Measurements from ENCODE around the gene GOLIM4.

GOLIM4 gene

DNA sequence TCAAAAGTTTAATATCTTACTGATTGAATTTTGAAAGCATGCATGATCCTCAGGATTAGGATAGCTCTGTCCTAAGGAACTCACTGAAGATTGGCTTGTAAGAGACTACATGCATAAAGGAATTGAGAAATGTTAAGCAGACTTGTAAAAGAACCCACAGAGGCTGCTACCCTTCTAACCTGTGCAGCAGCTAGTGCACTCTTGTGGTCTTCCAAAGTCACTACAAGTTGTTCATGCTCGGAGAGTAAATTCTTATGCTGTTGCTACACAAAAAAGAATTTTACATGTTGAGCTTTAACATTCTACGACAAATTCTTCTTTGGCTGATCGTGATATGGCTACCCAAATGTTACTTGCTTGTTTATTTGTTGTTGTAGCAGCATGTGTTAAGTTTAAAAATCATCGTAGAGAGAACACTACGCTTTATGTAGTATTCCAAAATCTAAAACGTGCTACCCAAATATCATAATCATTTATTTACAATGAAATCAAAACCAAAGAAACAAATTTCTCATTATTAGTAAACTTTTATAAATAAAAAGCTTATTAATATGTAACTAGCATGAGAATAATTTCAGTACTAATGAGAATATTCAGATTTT, 55.0 kb downstream of the GOLIM4 start:
- peaks cover 22% of the 10 kb centered on the region for H3K36me3 ChIP-seq (ENCODE audit: control insufficient read depth, insufficient read depth, low read length)
- no peak overlapping the region for H3K4me3 ChIP-seq (ENCODE audit: low read depth, low read length)
- no peaks in the 10 kb centered on the region for H3K9me3 ChIP-seq (ENCODE audit: control insufficient read depth, insufficient read depth, low read depth, low read length)
- H3K27ac ChIP-seq (ENCODE audit: low read depth, low read length): no peak overlapping the region
- H3K4me1 ChIP-seq (ENCODE audit: control insufficient read depth, insufficient read depth, low read length): no peaks in the 10 kb centered on the region
- no peaks in the 10 kb centered on the region for H3K27me3 ChIP-seq (ENCODE audit: control insufficient read depth, insufficient read depth, low read length)
- H3K9ac ChIP-seq (ENCODE audit: low read length): no peak overlapping the region

- H3K27ac ChIP-seq (ENCODE audit: low read depth, low read length): no peak overlapping the region
- peaks cover 24% of the 10 kb centered on the region for H3K36me3 ChIP-seq (ENCODE audit: control insufficient read depth, insufficient read depth, low read length)
- no peak overlapping the region for H3K9ac ChIP-seq (ENCODE audit: low read length)
- H3K4me1 ChIP-seq (ENCODE audit: control insufficient read depth, insufficient read depth, low read length): no peaks in the 10 kb centered on the region
- H3K27me3 ChIP-seq (ENCODE audit: control insufficient read depth, insufficient read depth, low read length): no peaks in the 10 kb centered on the region
- no peak overlapping the region for H3K4me3 ChIP-seq (ENCODE audit: low read depth, low read length)
- no peaks in the 10 kb centered on the region for H3K9me3 ChIP-seq (ENCODE audit: control insufficient read depth, insufficient read depth, low read depth, low read length)
These were observed 58.7 kb downstream of the GOLIM4 start for GRCh38 chr3:168037020-168037419.

DNA sequence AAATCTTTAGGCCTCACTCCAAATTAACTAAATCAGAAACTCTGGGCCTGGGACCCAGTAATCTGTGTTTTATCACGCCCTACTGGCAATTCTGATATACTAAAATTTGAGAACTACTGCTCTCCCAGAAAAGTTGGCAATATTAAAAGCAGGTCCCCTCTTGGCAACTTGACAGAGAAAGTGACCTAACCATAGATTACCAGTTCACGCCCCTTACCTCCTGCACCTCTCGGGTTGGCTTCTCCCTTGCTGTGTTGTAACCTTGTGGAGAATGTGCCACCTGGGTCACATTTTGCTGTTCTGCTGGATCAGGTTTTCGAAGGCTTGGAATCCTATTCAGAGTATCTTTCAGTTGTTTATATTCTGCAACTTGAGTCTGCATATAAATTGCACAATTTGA, 59.1 kb downstream of the GOLIM4 start:
- Histone ChIP-seq H3K9ac (ENCODE audit: low read length) (no peak overlapping the region), H3K36me3 (ENCODE audit: control insufficient read depth, insufficient read depth, low read length) (peaks cover 28% of the 10 kb centered on the region), H3K4me3 (ENCODE audit: low read depth, low read length) (no peak overlapping the region), H3K4me1 (ENCODE audit: control insufficient read depth, insufficient read depth, low read length) (no peaks in the 10 kb centered on the region), H3K27me3 (ENCODE audit: control insufficient read depth, insufficient read depth, low read length) (no peaks in the 10 kb centered on the region), H3K27ac (ENCODE audit: low read depth, low read length) (no peak overlapping the region), H3K9me3 (ENCODE audit: control insufficient read depth, insufficient read depth, low read depth, low read length) (no peaks in the 10 kb centered on the region)

GRCh38 chr3:168034152-168034928, 61.4 kb downstream of the GOLIM4 start:
- 0 out of 2 replicates have a peak, but pooled peaks cover 3% of the 10 kb centered on the region for H3K4me1 ChIP-seq (ENCODE audit: control insufficient read depth, insufficient read depth, low read length)
- no peak overlapping the region for H3K9ac ChIP-seq (ENCODE audit: low read length)
- H3K27me3 ChIP-seq (ENCODE audit: control insufficient read depth, insufficient read depth, low read length): no peaks in the 10 kb centered on the region
- H3K9me3 ChIP-seq (ENCODE audit: control insufficient read depth, insufficient read depth, low read depth, low read length): no peaks in the 10 kb centered on the region
- H3K4me3 ChIP-seq (ENCODE audit: low read depth, low read length): no peak overlapping the region
- H3K27ac ChIP-seq (ENCODE audit: low read depth, low read length): no peak overlapping the region
- H3K36me3 ChIP-seq (ENCODE audit: control insufficient read depth, insufficient read depth, low read length): peaks cover 34% of the 10 kb centered on the region

DNA sequence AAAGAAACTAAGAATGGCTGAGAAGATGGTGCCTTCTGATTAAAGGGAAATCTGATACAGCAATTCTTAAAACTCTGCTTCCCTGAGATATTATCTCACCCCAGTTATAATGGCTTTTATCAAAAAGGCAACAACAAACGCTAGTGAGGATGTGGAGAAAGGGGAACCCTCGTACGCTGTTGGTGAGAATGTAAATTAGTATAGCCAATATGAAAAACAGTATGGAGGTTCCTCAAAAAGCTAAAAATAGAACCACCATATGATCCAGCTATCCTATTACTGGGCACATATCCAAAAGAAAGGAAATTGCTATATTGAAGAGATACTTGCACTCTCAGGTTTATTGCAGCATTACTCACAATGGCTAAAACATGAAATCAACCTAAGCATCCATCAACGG, 65.1 kb downstream of the GOLIM4 start:
- Histone ChIP-seq H3K4me1 (ENCODE audit: control insufficient read depth, insufficient read depth, low read length) (0 out of 2 replicates have a peak, but pooled peaks cover 3% of the 10 kb centered on the region), H3K36me3 (ENCODE audit: control insufficient read depth, insufficient read depth, low read length) (peaks cover 62% of the 10 kb centered on the region), H3K4me3 (ENCODE audit: low read depth, low read length) (no peak overlapping the region), H3K27me3 (ENCODE audit: control insufficient read depth, insufficient read depth, low read length) (no peaks in the 10 kb centered on the region), H3K27ac (ENCODE audit: low read depth, low read length) (no peak overlapping the region), H3K9ac (ENCODE audit: low read length) (no peak overlapping the region), H3K9me3 (ENCODE audit: control insufficient read depth, insufficient read depth, low read depth, low read length) (no peaks in the 10 kb centered on the region)

DNA sequence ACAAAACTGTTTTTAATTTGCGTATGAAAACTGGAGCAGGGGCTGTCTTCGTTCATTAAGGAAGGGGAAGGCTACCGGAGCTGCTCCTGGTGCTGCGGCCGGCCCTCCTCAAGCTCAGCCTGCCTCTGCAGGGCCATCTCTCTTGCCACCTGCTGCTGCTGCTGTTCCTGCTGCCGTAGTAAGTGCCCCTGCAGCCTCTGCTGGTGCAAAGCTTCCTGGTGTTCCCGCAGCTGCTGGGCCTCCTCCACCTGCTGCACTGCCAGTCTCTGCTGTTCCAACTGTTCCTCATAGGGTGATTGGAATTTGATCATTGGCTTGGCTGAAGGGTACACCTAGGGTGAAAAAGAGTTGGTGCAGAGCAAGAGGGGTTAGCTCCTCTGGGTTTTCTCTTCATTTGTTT, 66.0 kb downstream of the GOLIM4 start:
- H3K4me1 ChIP-seq (ENCODE audit: control insufficient read depth, insufficient read depth, low read length): 0 out of 2 replicates have a peak, but pooled peaks cover 3% of the 10 kb centered on the region
- no peaks in the 10 kb centered on the region for H3K9me3 ChIP-seq (ENCODE audit: control insufficient read depth, insufficient read depth, low read depth, low read length)
- H3K4me3 ChIP-seq (ENCODE audit: low read depth, low read length): no peak overlapping the region
- peaks cover 66% of the 10 kb centered on the region for H3K36me3 ChIP-seq (ENCODE audit: control insufficient read depth, insufficient read depth, low read length)
- H3K27ac ChIP-seq (ENCODE audit: low read depth, low read length): no peak overlapping the region
- H3K9ac ChIP-seq (ENCODE audit: low read length): no peak overlapping the region
- H3K27me3 ChIP-seq (ENCODE audit: control insufficient read depth, insufficient read depth, low read length): no peaks in the 10 kb centered on the region

GRCh38 chr3:168028086-168028485, 67.6 kb downstream of the GOLIM4 start:
- H3K27ac ChIP-seq (ENCODE audit: low read depth, low read length): no peak overlapping the region
- H3K9ac ChIP-seq (ENCODE audit: low read length): no peak overlapping the region
- 0 out of 2 replicates have a peak, but pooled peaks cover 3% of the 10 kb centered on the region for H3K4me1 ChIP-seq (ENCODE audit: control insufficient read depth, insufficient read depth, low read length)
- H3K36me3 ChIP-seq (ENCODE audit: control insufficient read depth, insufficient read depth, low read length): peaks cover 82% of the 10 kb centered on the region
- no peaks in the 10 kb centered on the region for H3K27me3 ChIP-seq (ENCODE audit: control insufficient read depth, insufficient read depth, low read length)
- no peaks in the 10 kb centered on the region for H3K9me3 ChIP-seq (ENCODE audit: control insufficient read depth, insufficient read depth, low read depth, low read length)
- H3K4me3 ChIP-seq (ENCODE audit: low read depth, low read length): no peak overlapping the region

DNA sequence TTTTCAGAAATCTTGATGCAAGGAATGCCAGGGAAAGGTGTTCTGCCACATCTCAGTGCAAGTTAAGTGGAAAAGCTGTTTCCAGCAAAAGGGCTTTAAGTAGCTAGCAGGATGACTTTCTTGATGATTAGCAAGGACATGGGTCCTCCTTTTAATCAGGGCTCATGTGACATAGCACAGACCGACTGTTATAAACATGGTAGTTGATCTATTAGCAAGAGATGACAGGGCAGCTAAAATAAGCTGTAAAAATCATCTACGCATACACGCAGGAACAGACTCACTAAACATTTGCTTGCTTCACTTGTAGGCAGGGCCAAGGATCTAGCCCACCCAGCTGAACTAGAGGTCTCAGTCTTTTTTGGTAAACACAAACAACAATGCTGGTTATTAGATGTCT, 69.0 kb downstream of the GOLIM4 start:
- Histone ChIP-seq H3K27me3 (ENCODE audit: control insufficient read depth, insufficient read depth, low read length) (no peaks in the 10 kb centered on the region), H3K27ac (ENCODE audit: low read depth, low read length) (no peak overlapping the region), H3K36me3 (ENCODE audit: control insufficient read depth, insufficient read depth, low read length) (peaks cover 84% of the 10 kb centered on the region), H3K4me1 (ENCODE audit: control insufficient read depth, insufficient read depth, low read length) (0 out of 2 replicates have a peak, but pooled peaks cover 3% of the 10 kb centered on the region), H3K9ac (ENCODE audit: low read length) (no peak overlapping the region), H3K9me3 (ENCODE audit: control insufficient read depth, insufficient read depth, low read depth, low read length) (no peaks in the 10 kb centered on the region), H3K4me3 (ENCODE audit: low read depth, low read length) (no peak overlapping the region)

- Histone ChIP-seq H3K4me3 (ENCODE audit: low read depth, low read length) (no peak overlapping the region), H3K27me3 (ENCODE audit: control insufficient read depth, insufficient read depth, low read length) (no peaks in the 10 kb centered on the region), H3K36me3 (ENCODE audit: control insufficient read depth, insufficient read depth, low read length) (peaks cover 81% of the 10 kb centered on the region), H3K9ac (ENCODE audit: low read length) (no peak overlapping the region), H3K4me1 (ENCODE audit: control insufficient read depth, insufficient read depth, low read length) (0 out of 2 replicates have a peak, but pooled peaks cover 3% of the 10 kb centered on the region), H3K9me3 (ENCODE audit: control insufficient read depth, insufficient read depth, low read depth, low read length) (no peaks in the 10 kb centered on the region), H3K27ac (ENCODE audit: low read depth, low read length) (no peak overlapping the region)
These were observed 70.6 kb downstream of the GOLIM4 start for GRCh38 chr3:168025076-168025475.

GRCh38 chr3:168024537-168024941, 71.2 kb downstream of the GOLIM4 start:
- Histone ChIP-seq H3K4me1 (ENCODE audit: control insufficient read depth, insufficient read depth, low read length) (no peaks in the 10 kb centered on the region), H3K9me3 (ENCODE audit: control insufficient read depth, insufficient read depth, low read depth, low read length) (no peaks in the 10 kb centered on the region), H3K27me3 (ENCODE audit: control insufficient read depth, insufficient read depth, low read length) (no peaks in the 10 kb centered on the region), H3K27ac (ENCODE audit: low read depth, low read length) (no peak overlapping the region), H3K9ac (ENCODE audit: low read length) (no peak overlapping the region), H3K36me3 (ENCODE audit: control insufficient read depth, insufficient read depth, low read length) (peaks cover 85% of the 10 kb centered on the region), H3K4me3 (ENCODE audit: low read depth, low read length) (no peak overlapping the region)

GRCh38 chr3:168021737-168022450, 73.8 kb downstream of the GOLIM4 start:
- H3K9me3 ChIP-seq (ENCODE audit: control insufficient read depth, insufficient read depth, low read depth, low read length): no peaks in the 10 kb centered on the region
- H3K9ac ChIP-seq (ENCODE audit: low read length): no peak overlapping the region
- H3K36me3 ChIP-seq (ENCODE audit: control insufficient read depth, insufficient read depth, low read length): peaks cover 71% of the 10 kb centered on the region
- no peaks in the 10 kb centered on the region for H3K4me1 ChIP-seq (ENCODE audit: control insufficient read depth, insufficient read depth, low read length)
- no peaks in the 10 kb centered on the region for H3K27me3 ChIP-seq (ENCODE audit: control insufficient read depth, insufficient read depth, low read length)
- H3K27ac ChIP-seq (ENCODE audit: low read depth, low read length): no peak overlapping the region
- no peak overlapping the region for H3K4me3 ChIP-seq (ENCODE audit: low read depth, low read length)

Data from HUES6 (cell line).